Neural progenitor cell (in vitro differentiated cells): ENCODE measurements around the gene WWOX. TPM values are rescaled to one million over a fixed set of nuclear protein-coding genes. Genes with fewer than 3 reads are reported as not detected.

Experiments
- DNase-seq: peaks from one replicate; pipeline ENCODE4 v3.0.0-alpha.2; 2016; ENCODE audit warnings: low spot score
- H2AFZ ChIP-seq: fragments of 200-600 bp; sonication (generic); replicated peaks from 2 replicates; pipeline ENCODE4 v1.6.1; 2016; ENCODE audit warnings: antibody characterized with exemption
- H3F3A ChIP-seq: fragments of 200-600 bp; sonication (generic); 2 replicates; pipeline ENCODE4 v1.6.1; 2016; ENCODE audit warnings: antibody characterized with exemption, low read depth
- H3K27ac ChIP-seq: fragments of 200-600 bp; sonication (generic); 2 replicates; pipeline ENCODE4 v1.5.1; 2016; ENCODE audit warnings: mild to moderate bottlenecking
- H3K27me3 ChIP-seq: fragments of 200-600 bp; sonication (generic); 2 replicates; pipeline ENCODE4 v1.6.1; 2016; ENCODE audit warnings: mild to moderate bottlenecking, moderate library complexity
- H3K36me3 ChIP-seq: fragments of 200-600 bp; sonication (generic); 2 replicates; pipeline ENCODE4 v1.5.1; 2016
- H3K4me1 ChIP-seq: fragments of 200-600 bp; sonication (generic); 2 replicates; pipeline ENCODE4 v1.6.1; 2016; ENCODE audit warnings: mixed run types
- H3K4me2 ChIP-seq: fragments of 200-600 bp; sonication (generic); 2 replicates; pipeline ENCODE4 v1.6.1; 2016
- H3K4me3 ChIP-seq: fragments of 200-600 bp; sonication (generic); 2 replicates; pipeline ENCODE4 v1.5.1; 2016
- H3K79me2 ChIP-seq: fragments of 200-600 bp; sonication (generic); 2 replicates; pipeline ENCODE4 v1.6.1; 2016; ENCODE audit warnings: low read depth
- H3K9ac ChIP-seq: fragments of 200-600 bp; sonication (generic); 2 replicates; pipeline ENCODE4 v1.6.1; 2016
- H3K9me3 ChIP-seq: fragments of 200-600 bp; sonication (generic); 2 replicates; pipeline ENCODE4 v1.5.1; 2016; ENCODE audit warnings: low read depth
- H4K20me1 ChIP-seq: fragments of 200-600 bp; sonication (generic); 2 replicates; pipeline ENCODE4 v1.6.1; 2016; ENCODE audit warnings: low read depth
- H3K27ac Mint-ChIP-seq: 3 replicates; pipeline ENCODE4 v1.8.0; 2021; ENCODE audit warnings: mixed read lengths
- H3K27me3 Mint-ChIP-seq: 2 replicates; pipeline ENCODE4 v1.8.0; 2022; ENCODE audit warnings: low read depth, mild to moderate bottlenecking, inconsistent platforms, moderate library complexity, mixed read lengths; ENCODE audit not compliant: insufficient read depth
- H3K36me3 Mint-ChIP-seq: 3 replicates; pipeline ENCODE4 v1.8.0; 2021; ENCODE audit warnings: mixed read lengths
- H3K4me1 Mint-ChIP-seq: 3 replicates; pipeline ENCODE4 v1.8.0; 2021; ENCODE audit warnings: mixed read lengths
- H3K4me3 Mint-ChIP-seq: 3 replicates; pipeline ENCODE4 v1.8.0; 2021; ENCODE audit warnings: mild to moderate bottlenecking, moderate library complexity, mixed read lengths
- H3K9me3 Mint-ChIP-seq: 3 replicates; pipeline ENCODE4 v1.8.0; 2020; ENCODE audit warnings: mixed read lengths
- CTCF ChIP-seq: fragments of 200-600 bp; sonication (generic); IDR thresholded peaks from 2 replicates; pipeline ENCODE4 v1.5.1; 2017; ENCODE audit warnings: antibody characterized with exemption, mild to moderate bottlenecking
- EZH2 ChIP-seq: fragments of 200-600 bp; sonication (generic); IDR thresholded peaks from 2 replicates; pipeline ENCODE4 v1.6.1; 2017; ENCODE audit warnings: antibody characterized with exemption, mild to moderate bottlenecking, moderate library complexity
- EZH2phosphoT487 ChIP-seq: fragments of 200-600 bp; sonication (generic); IDR thresholded peaks from 2 replicates; pipeline ENCODE4 v1.6.1; 2017; ENCODE audit warnings: antibody characterized with exemption
- total RNA-seq: library from RNA; depleted of rRNA; stranded (reverse); fragments of >200 nt; gene quantifications from 2 replicates; pipeline ENCODE4 v1.2.3, GENCODE V29; 2015; ENCODE audit warnings: low replicate concordance

Gene WWOX
- total RNA-seq, 1 donor from 2014 or later = 63.7 TPM

DNA sequence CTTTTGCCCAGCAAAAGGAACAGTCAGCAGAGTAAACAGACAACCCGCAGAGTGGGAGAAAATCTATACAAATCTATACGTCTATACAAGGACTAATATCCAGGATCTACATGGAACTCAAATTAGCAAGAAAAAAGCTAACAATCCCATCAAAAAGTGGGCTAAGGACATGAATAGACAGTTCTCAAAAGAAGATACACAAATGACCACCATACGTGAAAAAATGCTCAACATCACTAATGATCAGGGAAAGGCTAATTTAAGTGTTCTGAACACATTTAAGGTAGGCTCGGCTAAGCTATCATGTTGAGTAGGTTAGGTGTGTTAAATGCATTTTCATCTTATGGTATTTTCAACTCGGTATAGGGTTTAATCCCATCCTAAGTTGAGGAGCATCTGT is 598.0 kb downstream of the WWOX start:
- TF ChIP-seq CTCF (no peak), EZH2phosphoT487 (no peak), EZH2 (no peak)
- Mint-ChIP-seq H3K36me3 (no peaks in the 10 kb centered on the region), H3K4me3 (no peak overlapping the region), H3K27me3 (peaks cover 3% of the 10 kb centered on the region), H3K9me3 (no peaks in the 10 kb centered on the region), H3K4me1 (peaks cover 16% of the 10 kb centered on the region), H3K27ac (no peak overlapping the region)
- no peak for DNase-seq
- no peaks in the 10 kb centered on the region for H3K79me2 ChIP-seq
- H3K9me3 ChIP-seq = no peaks in the 10 kb centered on the region
- no peak overlapping the region for H3K9ac ChIP-seq
- no peaks in the 10 kb centered on the region for H3K27me3 ChIP-seq
- no peak overlapping the region for H3K4me2 ChIP-seq
- no peaks in the 10 kb centered on the region for H3K4me1 ChIP-seq
- no peak overlapping the region for H3K4me3 ChIP-seq
- no peaks in the 10 kb centered on the region for H4K20me1 ChIP-seq
- no peaks in the 10 kb centered on the region for H3F3A ChIP-seq
- H2AFZ ChIP-seq = no peak overlapping the region
- no peak overlapping the region for H3K27ac ChIP-seq
- no peaks in the 10 kb centered on the region for H3K36me3 ChIP-seq

GRCh38 chr16:78703936-78704335 is 604.5 kb downstream of the WWOX start:
- Histone ChIP-seq H3K27ac (no peak overlapping the region), H3K4me3 (no peak overlapping the region), H3K9ac (no peak overlapping the region), H3K27me3 (no peaks in the 10 kb centered on the region), H3K79me2 (no peaks in the 10 kb centered on the region), H3F3A (peaks cover 20% of the 10 kb centered on the region), H3K36me3 (no peaks in the 10 kb centered on the region), H4K20me1 (no peaks in the 10 kb centered on the region), H3K4me2 (no peak overlapping the region), H2AFZ (no peak overlapping the region), H3K4me1 (peaks cover 29% of the 10 kb centered on the region), H3K9me3 (no peaks in the 10 kb centered on the region)
- peaks cover 3% of the 10 kb centered on the region for H3K27me3 Mint-ChIP-seq
- no peak for DNase-seq
- TF ChIP-seq EZH2phosphoT487 (no peak), EZH2 (no peak), CTCF (no peak)
- peaks cover 17% of the 10 kb centered on the region for H3K4me1 Mint-ChIP-seq
- H3K9me3 Mint-ChIP-seq = peaks cover 23% of the 10 kb centered on the region
- H3K4me3 Mint-ChIP-seq = no peak overlapping the region
- H3K36me3 Mint-ChIP-seq = peaks cover 1% of the 10 kb centered on the region
- no peak overlapping the region for H3K27ac Mint-ChIP-seq

GRCh38 chr16:78704416-78704815 is 605.0 kb downstream of the WWOX start:
- Histone ChIP-seq H4K20me1 (peaks cover 2% of the 10 kb centered on the region), H3K4me3 (no peak overlapping the region), H3K9ac (no peak overlapping the region), H3K27me3 (no peaks in the 10 kb centered on the region), H3K4me2 (no peak overlapping the region), H3K79me2 (no peaks in the 10 kb centered on the region), H3K4me1 (peaks cover 31% of the 10 kb centered on the region), H3F3A (peaks cover 24% of the 10 kb centered on the region), H2AFZ (no peak overlapping the region), H3K27ac (no peak overlapping the region), H3K36me3 (no peaks in the 10 kb centered on the region), H3K9me3 (no peaks in the 10 kb centered on the region)
- Mint-ChIP-seq H3K27ac (no peak overlapping the region), H3K9me3 (peaks cover 23% of the 10 kb centered on the region), H3K27me3 (peaks cover 2% of the 10 kb centered on the region), H3K4me1 (peaks cover 22% of the 10 kb centered on the region), H3K4me3 (no peak overlapping the region), H3K36me3 (peaks cover 1% of the 10 kb centered on the region)
- TF ChIP-seq CTCF (no peak), EZH2 (no peak), EZH2phosphoT487 (no peak)
- no peak for DNase-seq
